Aorta (tissue), 5 donors: ENCODE measurements around the gene ERC1. TPM values are rescaled to one million over a fixed set of nuclear protein-coding genes. Genes with fewer than 3 reads are reported as not detected.

Experiments
- ATAC-seq: fragments of 200-7000 bp; cut with Tn5 transposase; one replicate; pipeline ENCODE4 v1.9.1; 2022; ENCODE audit warnings: moderate library complexity; ENCODE audit not compliant: low FRiP score
- DNase-seq, 2 donors: peaks; one replicate each; pipeline ENCODE4 v3.0.0-alpha.2; 2020
- H3K27ac ChIP-seq, 2 donors: one replicate each; pipeline ENCODE4 v1.5.1; 2013; ENCODE audit warnings: low read length in 2 of 2, mild to moderate bottlenecking in 2 of 2, moderate library complexity in 2 of 2, control low read depth in 1 of 2, inconsistent platforms in 1 of 2, low read depth in 1 of 2
- H3K27me3 ChIP-seq, 2 donors: one replicate each; pipeline ENCODE4 v1.6.1; 2013; ENCODE audit warnings: control low read depth in 1 of 2, low read length in 1 of 2, mild to moderate bottlenecking in 1 of 2, moderate library complexity in 1 of 2; ENCODE audit not compliant: insufficient read depth in 2 of 2, control insufficient read depth in 1 of 2
- H3K36me3 ChIP-seq, 2 donors: one replicate each; pipeline ENCODE4 v1.6.1; 2013; ENCODE audit warnings: control low read depth in 1 of 2, low read length in 1 of 2, mild to moderate bottlenecking in 1 of 2; ENCODE audit not compliant: insufficient read depth in 2 of 2, control insufficient read depth in 1 of 2
- H3K4me1 ChIP-seq, 2 donors: one replicate each; pipeline ENCODE4 v1.6.1; 2013; ENCODE audit warnings: low read length in 2 of 2, control low read depth in 1 of 2, mild to moderate bottlenecking in 1 of 2, moderate library complexity in 1 of 2; ENCODE audit not compliant: insufficient read depth in 2 of 2, control insufficient read depth in 1 of 2
- H3K4me3 ChIP-seq, 2 donors: one replicate each; pipeline ENCODE4 v1.5.1; 2013; ENCODE audit warnings: low read length in 2 of 2, control low read depth in 1 of 2, mild to moderate bottlenecking in 1 of 2
- H3K9me3 ChIP-seq: one replicate; pipeline ENCODE4 v1.6.1; 2013; ENCODE audit warnings: mild to moderate bottlenecking, low read length; ENCODE audit not compliant: control insufficient read depth
- WGBS, 2 donors: extraction: QIAGEN DNeasy Blood & Tissue Kit; methylation state at CpG; one replicate each; pipeline ENCODE4 v1.1.7; 2013; 5-methylcytosine and 5-hydroxymethylcytosine counted together
- intact Hi-C, 2 donors: fragments of 100-400 bp; cut with DNase I; formaldehyde crosslinking; loops; one replicate each; pipeline versions ENCODE4 v1.14.2 to v1.15.0; 2022
- polyA plus RNA-seq, 2 donors: library from polyadenylated mRNA; stranded (reverse); fragments of 200-250 nt; gene quantifications; one replicate each; pipeline ENCODE4 v1.2.3, GENCODE V29; 2013
- total RNA-seq, 2 donors: library from RNA; stranded (reverse); fragmentation: NEBNext Ultra II Directional; extraction: Animal tissue kit (Norgen Biotek cat#: 25700); gene quantifications; one replicate each; pipeline ENCODE4 v1.2.1, GENCODE V29; 2021
- donor health status: healthy with polysubstance abuse.
- donor health status: Bipolar disorder and iron deficiency.
- donor health status: DM: no; HTN: no; CAD: no.
- donor health status: DM: no; HTN: no; CAD: no.
- donor health status: DM: yes; HTN: yes; CAD: no.

Gene ERC1
- total and polyA plus RNA-seq, 4 donors: 8.1 to 99.8 (median 45.3) TPM

DNA sequence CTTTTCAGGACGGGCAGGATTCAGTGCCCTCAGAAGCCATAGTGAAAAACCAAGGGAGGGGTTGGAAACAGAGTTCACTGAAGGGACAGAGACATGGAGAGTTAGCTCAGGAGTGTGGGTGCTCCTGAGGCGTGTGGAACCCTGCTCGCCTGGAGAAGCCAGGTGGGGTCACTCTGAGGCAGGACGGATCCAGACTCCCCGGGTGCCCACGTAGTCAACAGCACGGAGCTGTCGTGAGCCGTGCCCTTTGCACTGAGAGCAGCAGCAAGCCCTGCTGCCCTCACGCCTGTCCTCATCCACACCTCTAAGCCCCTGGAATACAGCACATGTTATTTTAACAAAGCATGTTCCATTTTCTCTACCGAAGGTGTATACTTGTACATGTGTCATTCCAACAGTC lies 488.6 kb downstream of the ERC1 start:
- H3K4me1 ChIP-seq: peaks cover 0 to 9% of the 10 kb centered on the region in 2 donors
- H3K27ac ChIP-seq: no peak overlapping the region
- no peaks in the 10 kb centered on the region for H3K36me3 ChIP-seq
- H3K27me3 ChIP-seq: no peaks in the 10 kb centered on the region
- H3K9me3 ChIP-seq: no peaks in the 10 kb centered on the region
- DNase-seq (no peak), ATAC-seq (no peak)
- no peak overlapping the region for H3K4me3 ChIP-seq
- 92 to 95% methylated on average over 11 of the region's 11 CpGs for WGBS, 2 donors
- intact Hi-C loops: no loop called here

DNA sequence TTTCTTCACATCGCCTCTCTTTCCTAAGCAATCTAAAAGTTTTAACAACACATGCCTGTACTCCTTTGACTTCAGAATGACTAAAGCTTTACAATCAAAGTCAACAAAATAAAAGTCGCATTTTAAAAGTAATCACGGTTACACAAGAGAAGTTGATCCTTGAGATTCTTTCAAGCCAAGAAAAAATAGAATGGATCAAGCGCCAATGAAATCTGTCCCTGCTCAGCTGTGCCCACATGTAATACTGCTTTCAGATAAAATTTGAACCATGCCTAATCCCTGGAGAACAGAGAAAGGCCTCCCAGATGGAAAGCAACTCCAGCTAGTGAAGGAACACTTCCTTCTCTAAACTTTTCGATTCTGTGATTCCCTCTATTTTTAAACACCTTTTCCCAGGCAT lies 490.3 kb downstream of the ERC1 start:
- Histone ChIP-seq H3K4me3 (no peak overlapping the region), H3K36me3 (no peaks in the 10 kb centered on the region), H3K4me1 (peaks cover 0 to 3% of the 10 kb centered on the region in 2 donors), H3K27ac (no peak overlapping the region), H3K27me3 (no peaks in the 10 kb centered on the region), H3K9me3 (no peaks in the 10 kb centered on the region)
- DNase-seq (no peak), ATAC-seq (no peak)
- intact Hi-C loops: no loop called here
- 18 to 25% methylated on average over 5 of the region's 5 CpGs for WGBS, 2 donors

DNA sequence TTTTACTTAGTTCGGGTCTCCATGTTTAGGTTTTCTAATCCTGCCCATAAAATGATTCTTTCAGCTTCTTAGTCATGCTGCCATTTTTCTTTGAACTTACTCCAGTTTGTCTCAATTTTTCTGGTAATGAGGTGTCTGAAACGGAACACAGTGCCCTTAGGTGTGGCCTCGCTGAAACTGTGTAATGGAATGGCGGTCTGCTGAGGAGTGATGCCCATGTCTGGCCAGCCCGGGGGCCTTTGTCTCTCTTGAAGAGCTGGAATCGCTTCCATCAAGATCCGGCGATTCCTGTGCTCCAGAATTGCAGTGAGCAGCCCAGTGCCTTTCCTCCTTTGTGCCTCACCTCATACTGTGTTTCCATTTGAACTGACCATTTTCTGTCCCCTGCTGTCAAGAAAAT lies 490.9 kb downstream of the ERC1 start:
- Histone ChIP-seq H3K4me1 (peaks cover 0 to 3% of the 10 kb centered on the region in 2 donors), H3K9me3 (no peaks in the 10 kb centered on the region), H3K27ac (no peak overlapping the region), H3K4me3 (no peak overlapping the region), H3K27me3 (no peaks in the 10 kb centered on the region), H3K36me3 (no peaks in the 10 kb centered on the region)
- 86 to 90% methylated on average over 8 of the region's 8 CpGs for WGBS, 2 donors
- ATAC-seq (no peak), DNase-seq (no peak)
- intact Hi-C loops: no loop called here

DNA sequence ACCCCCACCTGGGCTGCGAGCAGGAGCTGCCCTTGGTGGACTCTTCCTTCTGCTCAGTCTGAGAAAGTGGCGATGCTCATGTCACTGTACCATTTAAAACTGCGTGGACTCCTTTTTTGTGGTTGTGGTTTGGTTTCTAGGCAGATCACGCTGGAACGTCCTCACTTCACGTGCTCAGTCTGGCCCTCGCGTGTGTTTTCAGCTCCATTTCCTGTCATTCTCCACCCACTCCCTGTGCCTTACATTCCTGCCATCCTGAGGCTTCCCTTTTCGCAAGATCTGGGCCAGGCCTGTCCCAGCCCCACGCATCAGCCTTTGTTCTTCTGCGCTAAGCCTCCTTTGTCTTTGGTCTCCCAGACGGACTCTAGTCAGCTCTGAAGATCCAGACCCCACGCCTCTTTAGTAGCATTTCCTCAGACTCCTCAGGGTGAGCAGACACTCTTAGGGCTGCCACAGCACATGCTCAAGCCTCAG lies 497.9 kb downstream of the ERC1 start:
- WGBS, 2 donors: 81 to 82% methylated on average over 13 of the region's 13 CpGs
- Histone ChIP-seq H3K4me3 (no peak overlapping the region), H3K27ac (no peak overlapping the region), H3K9me3 (no peaks in the 10 kb centered on the region), H3K36me3 (peaks cover 0 to 10% of the 10 kb centered on the region in 2 donors), H3K4me1 (no peaks in the 10 kb centered on the region), H3K27me3 (no peaks in the 10 kb centered on the region)
- DNase-seq: no peak
- intact Hi-C loops: no loop called here
- no peak for ATAC-seq

DNA sequence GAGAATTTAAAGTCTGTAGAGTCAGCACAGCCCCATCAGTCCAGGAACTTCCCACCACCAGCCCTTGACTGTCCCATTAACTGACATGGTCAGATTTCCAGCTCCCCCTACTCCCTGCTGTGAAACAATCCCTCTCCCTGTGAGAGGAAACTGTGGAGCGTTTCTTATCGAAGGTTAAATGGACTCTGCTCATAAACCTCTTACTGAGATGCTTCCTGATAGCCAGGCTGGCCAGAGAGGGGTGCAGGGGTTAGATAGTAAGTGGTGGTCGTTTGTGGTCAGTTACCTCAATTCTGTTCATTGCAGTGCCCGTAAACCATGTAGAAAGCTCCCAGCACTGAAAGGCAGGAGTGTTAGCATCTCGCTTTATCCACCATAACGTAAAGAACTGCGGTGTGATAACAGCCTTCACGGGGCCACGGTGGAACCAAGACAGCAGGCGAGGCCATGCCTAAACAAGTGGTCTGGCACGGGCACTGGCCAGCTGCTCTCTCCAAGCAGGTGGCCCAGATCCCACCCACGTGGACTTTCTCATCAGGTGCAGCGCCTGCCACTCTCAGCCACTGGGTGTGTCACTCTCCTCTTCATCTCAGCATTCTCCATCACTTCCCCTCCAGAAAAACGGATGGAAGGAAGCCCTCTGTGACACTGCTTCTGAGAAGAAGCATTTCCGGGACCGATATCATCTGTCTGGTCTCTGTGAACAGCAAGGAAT lies 501.1 kb downstream of the ERC1 start:
- WGBS, 2 donors: 85% methylated on average over 16 of the region's 16 CpGs
- H3K27ac ChIP-seq: no peak overlapping the region
- DNase-seq (no peak), ATAC-seq (no peak)
- no peak overlapping the region for H3K4me3 ChIP-seq
- H3K4me1 ChIP-seq: no peaks in the 10 kb centered on the region
- H3K27me3 ChIP-seq: no peaks in the 10 kb centered on the region
- H3K36me3 ChIP-seq: peaks cover 0 to 10% of the 10 kb centered on the region in 2 donors
- H3K9me3 ChIP-seq: no peaks in the 10 kb centered on the region
- intact Hi-C loops: no loop called here

DNA sequence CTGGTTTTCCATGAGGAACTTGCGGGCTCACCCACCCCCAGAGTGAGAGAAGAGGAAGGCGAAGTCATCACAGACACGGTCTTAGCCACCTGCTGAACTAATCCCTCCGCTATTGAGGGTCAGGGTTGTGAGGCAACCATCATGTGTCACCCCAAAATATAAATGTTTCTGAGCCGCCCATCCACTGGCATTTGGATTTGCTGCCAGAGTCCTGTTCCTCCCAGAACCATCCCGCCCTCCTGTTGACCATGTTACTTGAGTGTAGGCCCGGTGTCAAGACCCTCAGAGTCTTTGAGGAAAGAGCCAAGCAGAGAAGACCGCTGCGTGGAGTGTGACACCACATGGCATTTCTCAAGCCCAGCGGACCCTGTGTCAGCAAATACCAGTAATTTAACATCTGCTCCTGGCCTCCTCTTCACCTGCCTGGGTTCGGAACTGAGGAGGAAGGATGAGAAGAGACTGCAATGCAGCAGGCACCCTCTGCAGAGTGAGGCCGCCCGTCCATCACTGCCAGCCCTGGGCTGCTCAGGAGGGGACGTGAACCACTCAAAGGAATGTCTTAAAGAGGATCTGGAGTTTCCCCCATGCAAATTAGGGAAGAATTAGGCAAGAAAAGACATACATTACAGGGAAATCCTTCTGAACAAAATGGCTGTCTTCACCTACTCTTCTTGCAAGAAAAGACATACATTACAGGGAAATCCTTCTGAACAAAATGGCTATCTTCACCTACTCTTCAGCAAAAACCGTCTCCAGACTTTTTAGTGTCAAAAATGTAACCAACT lies 502.9 kb downstream of the ERC1 start:
- H3K4me1 ChIP-seq: no peaks in the 10 kb centered on the region
- no peaks in the 10 kb centered on the region for H3K9me3 ChIP-seq
- no peak for ATAC-seq
- DNase-seq: no peak
- H3K4me3 ChIP-seq: no peak overlapping the region
- H3K27me3 ChIP-seq: no peaks in the 10 kb centered on the region
- 96 to 97% methylated on average over 15 of the region's 15 CpGs for WGBS, 2 donors
- intact Hi-C loops: no loop called here
- H3K36me3 ChIP-seq: peaks cover 0 to 10% of the 10 kb centered on the region in 2 donors
- no peak overlapping the region for H3K27ac ChIP-seq

DNA sequence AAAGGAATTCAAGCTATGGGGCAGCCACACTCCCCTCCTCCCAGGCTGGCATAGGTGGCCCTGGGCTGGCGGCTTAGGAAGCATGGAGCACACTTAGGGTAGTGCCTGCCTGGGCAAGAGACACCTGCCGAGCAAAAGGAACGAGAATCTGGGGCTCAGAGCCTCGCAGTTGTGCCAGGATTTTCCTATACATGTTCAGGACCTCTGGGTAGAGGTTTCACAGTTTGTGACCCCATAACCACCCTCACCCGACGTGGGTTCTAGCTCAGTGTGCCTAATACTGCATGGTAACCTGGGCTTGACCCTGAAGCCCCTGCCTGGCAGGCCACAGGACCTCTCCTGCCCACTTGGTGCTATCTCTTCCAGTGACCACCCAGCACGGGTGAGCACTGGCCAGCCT lies 503.8 kb downstream of the ERC1 start:
- Histone ChIP-seq H3K4me3 (no peak overlapping the region), H3K36me3 (peaks cover 0 to 10% of the 10 kb centered on the region in 2 donors), H3K9me3 (no peaks in the 10 kb centered on the region), H3K27me3 (no peaks in the 10 kb centered on the region), H3K4me1 (no peaks in the 10 kb centered on the region), H3K27ac (no peak overlapping the region)
- ATAC-seq: no peak
- intact Hi-C loops: no loop called here
- WGBS, 2 donors: 94 to 96% methylated on average over 7 of the region's 7 CpGs
- DNase-seq: no peak

DNA sequence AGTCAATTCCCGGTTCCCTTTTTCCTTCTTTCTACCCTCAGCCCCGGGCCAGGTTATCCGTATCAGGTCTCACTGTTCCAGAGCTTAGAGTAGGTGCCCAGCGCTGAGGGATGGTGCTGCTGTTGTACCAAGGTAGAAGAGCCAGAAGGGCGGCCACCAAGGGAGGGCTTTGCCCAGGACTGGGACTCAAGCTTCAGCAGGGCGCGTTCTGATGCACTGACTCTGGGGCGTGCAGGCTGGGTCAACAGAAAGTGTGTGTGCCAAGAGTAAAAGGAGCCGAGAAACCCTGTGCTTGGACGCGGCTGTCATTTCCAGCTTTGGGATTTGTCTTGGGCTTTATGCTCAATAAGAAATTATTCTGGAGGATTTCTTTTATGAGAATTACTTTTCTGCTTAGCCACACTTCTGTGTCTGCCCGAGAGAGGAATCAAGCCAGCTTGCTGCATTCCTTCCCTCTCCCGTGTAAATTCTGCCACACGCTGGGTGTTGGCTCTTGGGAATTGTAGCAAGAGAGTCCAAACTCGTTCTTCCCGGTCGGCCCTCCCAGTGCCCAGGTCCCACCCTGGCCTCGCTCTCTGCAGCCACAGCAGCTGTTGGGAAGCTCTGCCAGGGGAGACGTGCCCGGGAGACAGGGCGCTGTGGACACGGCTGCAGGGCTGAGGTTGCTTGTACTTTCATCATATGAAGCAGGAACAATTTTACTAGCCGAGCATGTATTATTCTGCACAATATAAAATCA lies 505.3 kb downstream of the ERC1 start:
- H3K4me3 ChIP-seq: peak overlapping the region in 1 of 2 donors; percentile 22
- WGBS, 2 donors: 4 to 7% methylated on average over 23 of the region's 23 CpGs
- H3K27me3 ChIP-seq: no peaks in the 10 kb centered on the region
- H3K4me1 ChIP-seq: no peaks in the 10 kb centered on the region
- H3K27ac ChIP-seq: peak overlapping the region in 1 of 2 donors; percentile 20
- intact Hi-C loops: no loop called here
- ATAC-seq: peak; percentile 61
- DNase-seq: peak in 1 of 2 donors; percentile 74
- no peaks in the 10 kb centered on the region for H3K9me3 ChIP-seq
- peaks cover 0 to 6% of the 10 kb centered on the region in 2 donors for H3K36me3 ChIP-seq
